Measurements from ENCODE around the gene PLCL2.

Gene PLCL2

DNA sequence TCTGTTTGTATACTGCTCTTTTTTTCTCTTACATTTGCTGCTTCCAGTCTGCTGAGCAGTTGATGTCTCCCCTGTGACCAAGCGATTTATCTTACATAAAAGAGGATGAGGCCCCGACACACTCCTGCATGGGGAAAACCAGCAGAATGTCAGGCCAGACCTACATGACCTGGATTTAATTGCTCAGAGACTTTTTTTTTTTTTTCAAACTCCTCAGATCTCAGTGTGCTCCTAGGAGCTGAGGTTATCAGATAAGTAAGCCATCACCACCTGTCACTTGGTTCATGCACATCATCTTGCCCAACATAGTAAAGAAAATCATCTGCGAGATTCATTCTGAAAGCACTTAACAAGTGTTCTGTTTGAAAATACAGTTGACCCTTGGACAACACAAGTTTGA is 163.1 kb downstream of the PLCL2 start:
- ATAC-seq (ENCODE audit: insufficient read depth, low read depth): peak; percentile 62

DNA sequence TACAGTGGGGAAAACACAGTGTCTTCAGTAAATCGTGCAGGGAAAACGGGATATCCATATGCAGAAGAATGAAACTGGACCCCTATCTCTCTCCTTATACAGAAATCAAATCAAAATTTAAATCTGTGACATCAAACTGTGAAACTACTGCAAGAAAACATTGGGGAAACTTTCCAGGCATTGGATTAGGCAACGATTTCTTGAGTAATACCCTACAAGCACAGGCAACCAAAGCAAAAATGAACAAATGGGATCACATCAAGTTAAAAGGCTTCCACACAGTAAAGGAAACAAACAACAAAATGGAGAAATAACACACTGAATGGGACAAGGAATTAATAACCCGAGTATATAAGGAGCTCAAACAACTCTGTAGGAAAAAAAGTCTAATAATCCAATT is 165.3 kb downstream of the PLCL2 start:
- no peak overlapping the region for H3K27ac ChIP-seq (ENCODE audit: low read length)
- no peaks in the 10 kb centered on the region for H3K9me3 ChIP-seq (ENCODE audit: insufficient read depth, low read length, severe bottlenecking)
- TF ChIP-seq, protein P1, sequence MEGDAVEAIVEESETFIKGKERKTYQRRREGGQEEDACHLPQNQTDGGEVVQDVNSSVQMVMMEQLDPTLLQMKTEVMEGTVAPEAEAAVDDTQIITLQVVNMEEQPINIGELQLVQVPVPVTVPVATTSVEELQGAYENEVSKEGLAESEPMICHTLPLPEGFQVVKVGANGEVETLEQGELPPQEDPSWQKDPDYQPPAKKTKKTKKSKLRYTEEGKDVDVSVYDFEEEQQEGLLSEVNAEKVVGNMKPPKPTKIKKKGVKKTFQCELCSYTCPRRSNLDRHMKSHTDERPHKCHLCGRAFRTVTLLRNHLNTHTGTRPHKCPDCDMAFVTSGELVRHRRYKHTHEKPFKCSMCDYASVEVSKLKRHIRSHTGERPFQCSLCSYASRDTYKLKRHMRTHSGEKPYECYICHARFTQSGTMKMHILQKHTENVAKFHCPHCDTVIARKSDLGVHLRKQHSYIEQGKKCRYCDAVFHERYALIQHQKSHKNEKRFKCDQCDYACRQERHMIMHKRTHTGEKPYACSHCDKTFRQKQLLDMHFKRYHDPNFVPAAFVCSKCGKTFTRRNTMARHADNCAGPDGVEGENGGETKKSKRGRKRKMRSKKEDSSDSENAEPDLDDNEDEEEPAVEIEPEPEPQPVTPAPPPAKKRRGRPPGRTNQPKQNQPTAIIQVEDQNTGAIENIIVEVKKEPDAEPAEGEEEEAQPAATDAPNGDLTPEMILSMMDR (IDR thresholded peaks at IDR 0.05; ENCODE audit: borderline replicate concordance, extremely low read depth, low read length, poor library complexity, severe bottlenecking): no peak
- no peak for TF ChIP-seq EZH2 (IDR thresholded peaks at IDR 0.05; ENCODE audit: borderline replicate concordance, low read depth, low read length, severe bottlenecking)
- no peaks in the 10 kb centered on the region for H3K27me3 ChIP-seq (ENCODE audit: insufficient read depth, low read length, poor library complexity)
- H3K4me2 ChIP-seq (ENCODE audit: insufficient read depth, low read length): no peak overlapping the region
- no peak overlapping the region for H3K4me3 ChIP-seq (ENCODE audit: low read depth in 1 of 2, low read length in 2 of 2)
- no peaks in the 10 kb centered on the region for H4K20me1 ChIP-seq (ENCODE audit: insufficient read depth, low read length)
- DNase-seq (no peak), ATAC-seq (ENCODE audit: insufficient read depth, low read depth) (no peak)
- no peak overlapping the region for H2AFZ ChIP-seq (ENCODE audit: low read depth, low read length)
- peaks cover 11% of the 10 kb centered on the region; the same call in 1 of the 2 replicates for H3K36me3 ChIP-seq (ENCODE audit: insufficient read depth, low read length)
- no peaks in the 10 kb centered on the region for H3K4me1 ChIP-seq (ENCODE audit: insufficient read depth, low read length)
- H3K79me2 ChIP-seq (ENCODE audit: insufficient read depth, low read length): no peaks in the 10 kb centered on the region
- H3K9ac ChIP-seq (ENCODE audit: low read depth, low read length): no peak overlapping the region

More for the DNA sequence above, 163.1 kb downstream of the PLCL2 start:
- H3K79me2 ChIP-seq (ENCODE audit: insufficient read depth, low read length): no peaks in the 10 kb centered on the region
- peak; percentile 30 for DNase-seq
- no peak overlapping the region for H3K27ac ChIP-seq (ENCODE audit: low read length)
- H3K36me3 ChIP-seq (ENCODE audit: insufficient read depth, low read length): peaks cover 12% of the 10 kb centered on the region; the same call in 1 of the 2 replicates
- no peaks in the 10 kb centered on the region for H4K20me1 ChIP-seq (ENCODE audit: insufficient read depth, low read length)
- H3K4me2 ChIP-seq (ENCODE audit: insufficient read depth, low read length): no peak overlapping the region
- H2AFZ ChIP-seq (ENCODE audit: low read depth, low read length): no peak overlapping the region
- H3K9me3 ChIP-seq (ENCODE audit: insufficient read depth, low read length, severe bottlenecking): no peaks in the 10 kb centered on the region
- H3K4me1 ChIP-seq (ENCODE audit: insufficient read depth, low read length): no peaks in the 10 kb centered on the region
- no peak overlapping the region for H3K4me3 ChIP-seq (ENCODE audit: low read depth in 1 of 2, low read length in 2 of 2)
- no peaks in the 10 kb centered on the region for H3K27me3 ChIP-seq (ENCODE audit: insufficient read depth, low read length, poor library complexity)
- TF ChIP-seq, protein P1 (IDR thresholded peaks at IDR 0.05; ENCODE audit: borderline replicate concordance, extremely low read depth, low read length, poor library complexity, severe bottlenecking): no peak
- no peak overlapping the region for H3K9ac ChIP-seq (ENCODE audit: low read depth, low read length)

DNA sequence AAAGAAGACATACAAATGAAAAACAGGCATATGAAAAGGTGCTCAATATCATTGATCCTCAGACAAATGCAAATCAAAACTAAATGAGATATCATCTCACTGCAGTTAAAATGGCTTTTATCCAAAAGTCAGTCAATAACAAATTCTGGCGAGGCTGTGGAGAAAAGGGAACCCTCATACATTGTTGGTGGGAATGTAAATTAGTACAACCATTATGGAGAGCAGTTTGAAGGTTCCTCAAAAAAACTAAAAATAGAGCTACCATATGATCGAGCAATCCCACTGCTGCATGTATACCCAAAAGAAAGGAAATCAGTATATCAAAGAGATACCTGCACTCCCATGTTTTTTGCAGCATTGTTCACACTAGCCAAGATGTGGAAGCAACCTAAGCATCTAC is 165.8 kb downstream of the PLCL2 start:
- Histone ChIP-seq H3K9ac (ENCODE audit: low read depth, low read length) (no peak overlapping the region), H3K4me2 (ENCODE audit: insufficient read depth, low read length) (no peak overlapping the region), H3K27ac (ENCODE audit: low read length) (no peak overlapping the region), H4K20me1 (ENCODE audit: insufficient read depth, low read length) (no peaks in the 10 kb centered on the region), H3K36me3 (ENCODE audit: insufficient read depth, low read length) (peaks cover 9% of the 10 kb centered on the region; the same call in 1 of the 2 replicates), H3K27me3 (ENCODE audit: insufficient read depth, low read length, poor library complexity) (no peaks in the 10 kb centered on the region), H2AFZ (ENCODE audit: low read depth, low read length) (no peak overlapping the region), H3K9me3 (ENCODE audit: insufficient read depth, low read length, severe bottlenecking) (no peaks in the 10 kb centered on the region), H3K4me3 (ENCODE audit: low read depth in 1 of 2, low read length in 2 of 2) (no peak overlapping the region), H3K4me1 (ENCODE audit: insufficient read depth, low read length) (no peaks in the 10 kb centered on the region), H3K79me2 (ENCODE audit: insufficient read depth, low read length) (no peaks in the 10 kb centered on the region)
- ATAC-seq (ENCODE audit: insufficient read depth, low read depth): no peak
- no peak for DNase-seq
- no peak for TF ChIP-seq EZH2 (IDR thresholded peaks at IDR 0.05; ENCODE audit: borderline replicate concordance, low read depth, low read length, severe bottlenecking)
- TF ChIP-seq, protein P1 (IDR thresholded peaks at IDR 0.05; ENCODE audit: borderline replicate concordance, extremely low read depth, low read length, poor library complexity, severe bottlenecking): no peak

DNA sequence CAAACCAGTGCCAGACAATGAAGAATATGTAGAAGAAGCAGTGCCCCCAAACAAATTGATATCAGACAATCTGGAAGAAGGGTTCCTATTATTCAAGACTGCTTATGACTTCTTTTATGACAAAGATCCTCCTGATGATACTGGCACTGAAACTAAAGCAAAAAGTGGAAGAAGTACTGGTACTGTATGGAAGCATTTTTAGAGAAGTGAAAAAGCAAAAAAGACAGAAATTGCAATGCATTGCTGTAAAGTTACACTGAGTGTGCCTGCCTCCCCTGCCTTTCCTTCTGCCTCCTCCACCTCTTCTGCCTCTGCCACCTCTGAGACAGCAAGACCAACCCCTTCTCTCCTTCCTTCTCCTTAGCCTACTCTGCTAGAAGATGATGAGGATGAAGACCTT is 167.6 kb downstream of the PLCL2 start:
- Histone ChIP-seq H3K9ac (ENCODE audit: low read depth, low read length) (no peak overlapping the region), H4K20me1 (ENCODE audit: insufficient read depth, low read length) (no peaks in the 10 kb centered on the region), H3K27me3 (ENCODE audit: insufficient read depth, low read length, poor library complexity) (no peaks in the 10 kb centered on the region), H3K4me3 (ENCODE audit: low read depth in 1 of 2, low read length in 2 of 2) (no peak overlapping the region), H2AFZ (ENCODE audit: low read depth, low read length) (no peak overlapping the region), H3K27ac (ENCODE audit: low read length) (no peak overlapping the region), H3K9me3 (ENCODE audit: insufficient read depth, low read length, severe bottlenecking) (no peaks in the 10 kb centered on the region), H3K4me1 (ENCODE audit: insufficient read depth, low read length) (no peaks in the 10 kb centered on the region), H3K79me2 (ENCODE audit: insufficient read depth, low read length) (no peaks in the 10 kb centered on the region), H3K36me3 (ENCODE audit: insufficient read depth, low read length) (peaks cover 9% of the 10 kb centered on the region; the same call in 1 of the 2 replicates), H3K4me2 (ENCODE audit: insufficient read depth, low read length) (no peak overlapping the region)
- ATAC-seq (ENCODE audit: insufficient read depth, low read depth) (no peak), DNase-seq (no peak)
- no peak for TF ChIP-seq EZH2 (IDR thresholded peaks at IDR 0.05; ENCODE audit: borderline replicate concordance, low read depth, low read length, severe bottlenecking)
- TF ChIP-seq, protein P1 (IDR thresholded peaks at IDR 0.05; ENCODE audit: borderline replicate concordance, extremely low read depth, low read length, poor library complexity, severe bottlenecking): no peak

Measured in DND-41 (cell line).